Measurements from ENCODE around the gene STXBP6.

GRCh38 chr14:24938593-24938992 is 111.4 kb downstream of the STXBP6 start:
- no peak for TF ChIP-seq CTCF (IDR thresholded peaks at IDR 0.05; ENCODE audit: low read depth, low read length)
- no peak for TF ChIP-seq EZH2phosphoT487 (IDR thresholded peaks at IDR 0.05; ENCODE audit: low read depth)
